Epithelial cell of esophagus (primary cell): ENCODE results near the gene ATP11A.

Experiments
- DNase-seq: peaks from one replicate; pipeline ENCODE4 v3.0.0; 2010; ENCODE audit warnings: low read depth
- H3K4me3 ChIP-seq: 2 replicates; pipeline ENCODE4 v1.5.1; 2011; ENCODE audit warnings: mild to moderate bottlenecking, low read length, control low read depth
- TF ChIP-seq, protein P1 (sequence below): IDR thresholded peaks from 2 replicates; pipeline ENCODE4 v1.5.1; 2011; ENCODE audit warnings: low read depth, mild to moderate bottlenecking, low read length, control low read depth, inconsistent platforms; ENCODE audit not compliant: insufficient read depth; ENCODE audit errors: missing control alignments

The ATP11A gene

DNA sequence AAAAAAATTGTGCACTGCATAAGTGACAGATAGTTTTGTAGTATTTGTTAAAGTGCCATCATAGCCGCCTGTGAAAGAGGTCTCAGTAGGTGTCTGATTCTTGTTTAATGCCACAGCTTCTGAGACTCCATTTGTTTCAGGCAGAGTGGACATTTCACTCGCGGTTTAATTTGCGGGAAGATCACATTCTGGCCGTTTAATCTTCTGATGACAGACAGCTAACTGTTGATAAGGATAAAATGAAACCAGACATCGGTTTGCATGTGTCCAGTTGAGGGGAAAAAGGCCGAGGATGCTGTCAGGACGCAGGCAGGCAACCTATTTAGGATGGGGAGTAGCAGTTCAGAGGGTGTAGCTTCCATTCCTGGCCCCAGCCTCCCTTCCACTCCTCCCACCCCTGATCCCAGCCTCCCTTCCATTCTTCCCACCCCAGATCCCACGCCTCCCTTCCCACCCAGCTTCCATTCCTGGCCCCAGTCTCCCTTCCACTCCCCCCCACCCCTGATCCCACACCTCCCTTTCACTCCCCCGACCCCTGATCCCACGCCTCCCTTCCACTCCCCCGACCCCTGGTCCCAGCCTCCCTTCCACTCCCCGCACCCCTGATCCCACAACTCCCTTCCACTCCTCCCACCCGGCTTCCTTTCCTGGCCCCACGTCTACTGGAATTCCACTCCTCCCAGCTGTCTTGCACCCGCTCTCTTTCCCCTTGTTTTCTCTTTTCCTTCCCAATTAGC, 23.8 kb downstream of the ATP11A start:
- H3K4me3 ChIP-seq = no peak overlapping the region
- no peak for DNase-seq
- TF ChIP-seq, protein P1, sequence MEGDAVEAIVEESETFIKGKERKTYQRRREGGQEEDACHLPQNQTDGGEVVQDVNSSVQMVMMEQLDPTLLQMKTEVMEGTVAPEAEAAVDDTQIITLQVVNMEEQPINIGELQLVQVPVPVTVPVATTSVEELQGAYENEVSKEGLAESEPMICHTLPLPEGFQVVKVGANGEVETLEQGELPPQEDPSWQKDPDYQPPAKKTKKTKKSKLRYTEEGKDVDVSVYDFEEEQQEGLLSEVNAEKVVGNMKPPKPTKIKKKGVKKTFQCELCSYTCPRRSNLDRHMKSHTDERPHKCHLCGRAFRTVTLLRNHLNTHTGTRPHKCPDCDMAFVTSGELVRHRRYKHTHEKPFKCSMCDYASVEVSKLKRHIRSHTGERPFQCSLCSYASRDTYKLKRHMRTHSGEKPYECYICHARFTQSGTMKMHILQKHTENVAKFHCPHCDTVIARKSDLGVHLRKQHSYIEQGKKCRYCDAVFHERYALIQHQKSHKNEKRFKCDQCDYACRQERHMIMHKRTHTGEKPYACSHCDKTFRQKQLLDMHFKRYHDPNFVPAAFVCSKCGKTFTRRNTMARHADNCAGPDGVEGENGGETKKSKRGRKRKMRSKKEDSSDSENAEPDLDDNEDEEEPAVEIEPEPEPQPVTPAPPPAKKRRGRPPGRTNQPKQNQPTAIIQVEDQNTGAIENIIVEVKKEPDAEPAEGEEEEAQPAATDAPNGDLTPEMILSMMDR = no peak

DNA sequence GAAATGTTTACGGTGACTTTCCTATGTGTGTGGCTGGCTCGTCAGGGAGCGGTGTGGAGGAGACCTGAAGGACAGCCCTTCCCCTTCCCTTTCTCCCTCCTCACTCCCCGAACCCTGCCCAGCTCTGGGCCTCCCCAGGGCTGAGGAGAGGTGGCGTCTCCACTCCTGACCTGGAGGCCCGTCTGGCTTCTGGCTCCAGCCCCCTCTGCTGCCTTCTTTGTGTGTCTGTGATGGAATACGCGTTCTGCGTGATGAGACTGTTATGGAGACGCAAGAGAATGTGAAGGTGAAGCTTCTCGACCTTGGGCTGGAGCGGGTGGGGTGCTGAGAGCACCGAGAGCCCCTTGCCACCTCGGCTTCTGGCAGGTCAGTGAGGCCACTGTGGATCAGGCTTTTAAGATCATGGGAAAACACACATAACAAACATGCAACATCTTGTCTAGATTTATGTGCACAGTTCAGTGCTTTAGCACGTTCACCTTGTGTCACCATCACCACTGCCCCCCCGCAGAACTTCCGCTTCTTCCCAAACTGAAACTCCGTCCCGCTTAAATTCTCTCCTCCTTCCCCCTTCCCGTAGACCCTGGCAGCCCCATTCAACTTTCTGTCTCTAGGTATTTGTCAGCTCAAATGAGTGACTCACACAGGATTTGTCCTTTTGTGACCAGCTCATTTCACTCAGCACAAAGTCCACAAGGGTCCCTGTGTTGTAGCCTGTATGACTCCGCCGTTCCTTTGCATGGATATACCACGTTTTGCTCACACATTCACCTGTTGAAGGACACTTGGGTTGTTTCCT, 24.7 kb downstream of the ATP11A start:
- TF ChIP-seq, protein P1 = no peak
- no peak for DNase-seq
- H3K4me3 ChIP-seq = no peak overlapping the region

DNA sequence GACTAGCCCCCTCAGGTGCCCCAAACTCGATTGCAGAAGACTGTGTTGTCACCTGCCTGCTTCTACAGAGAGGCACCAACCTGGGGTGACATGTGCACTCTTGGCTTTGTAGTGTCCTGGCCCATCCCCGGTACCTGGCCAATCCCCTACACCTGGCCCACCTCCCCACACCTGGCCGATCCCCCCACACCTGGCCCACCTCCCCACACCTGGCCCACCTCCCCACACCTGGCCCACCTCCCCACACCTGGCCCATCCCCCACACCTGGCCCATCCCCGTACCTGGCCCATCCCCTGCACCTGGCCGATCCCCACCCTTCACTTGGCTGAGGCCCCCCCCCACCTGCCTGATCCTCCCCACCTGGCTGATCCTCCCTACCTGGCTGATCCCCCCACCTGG, 25.4 kb downstream of the ATP11A start:
- TF ChIP-seq, protein P1 = no peak
- no peak for DNase-seq
- no peak overlapping the region for H3K4me3 ChIP-seq

DNA sequence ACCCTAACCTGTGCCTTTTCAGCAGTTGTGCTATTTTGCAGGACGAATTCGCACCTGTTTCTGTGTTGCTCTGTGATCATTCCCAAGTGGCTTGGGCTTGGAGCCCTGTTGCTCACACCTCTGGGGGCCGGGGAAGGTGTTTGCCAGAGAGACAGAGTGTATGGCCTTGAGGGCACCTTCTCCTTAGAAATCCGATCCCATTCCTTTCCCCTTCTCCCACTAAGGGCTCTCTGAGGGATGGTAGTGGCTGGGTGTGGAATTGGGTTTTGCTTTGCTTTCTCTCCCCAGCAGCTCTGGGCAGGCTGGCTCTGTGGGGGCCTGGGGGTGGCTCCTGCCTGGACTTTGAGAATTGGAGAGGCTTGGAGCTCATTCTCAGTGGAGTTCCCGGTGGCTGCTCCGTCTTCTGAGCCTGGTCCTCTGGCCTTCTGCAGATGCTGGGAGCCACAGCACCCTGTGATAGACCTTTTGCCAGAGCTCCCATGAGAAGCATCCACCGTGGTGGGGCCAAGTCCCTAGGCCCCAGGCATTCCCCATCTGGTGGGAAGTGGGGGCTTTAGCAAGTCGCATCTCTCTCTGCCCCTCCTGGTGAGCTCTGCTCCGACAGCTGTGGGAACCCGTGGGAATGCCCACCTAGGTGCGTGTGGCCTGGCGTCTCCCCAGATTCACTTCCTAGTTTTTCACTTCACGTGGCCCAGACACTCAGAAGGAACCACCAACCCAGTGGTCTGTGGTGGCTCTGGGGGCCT, 26.1 kb downstream of the ATP11A start:
- TF ChIP-seq, protein P1 = no peak
- H3K4me3 ChIP-seq = no peak overlapping the region
- no peak for DNase-seq

DNA sequence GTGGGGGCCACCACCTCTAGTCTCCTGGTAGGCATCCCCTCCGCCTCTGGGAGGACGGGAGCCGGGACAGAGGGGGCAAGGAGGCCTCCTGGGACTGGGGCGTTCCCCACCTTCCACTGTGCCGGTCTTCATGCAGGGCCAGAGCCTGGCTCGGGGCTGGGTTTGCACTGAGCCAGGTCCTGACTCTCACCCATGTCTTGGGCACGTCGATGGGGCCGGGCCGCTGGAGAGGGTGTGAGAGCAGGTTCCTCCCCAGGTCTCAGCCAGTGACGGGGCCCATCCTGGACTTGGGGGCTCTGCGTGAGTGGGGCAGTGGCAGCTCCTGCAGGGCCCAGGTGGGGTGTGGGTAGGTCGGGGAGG, 26.6 kb downstream of the ATP11A start:
- no peak for DNase-seq
- no peak overlapping the region for H3K4me3 ChIP-seq
- TF ChIP-seq, protein P1 = no peak

DNA sequence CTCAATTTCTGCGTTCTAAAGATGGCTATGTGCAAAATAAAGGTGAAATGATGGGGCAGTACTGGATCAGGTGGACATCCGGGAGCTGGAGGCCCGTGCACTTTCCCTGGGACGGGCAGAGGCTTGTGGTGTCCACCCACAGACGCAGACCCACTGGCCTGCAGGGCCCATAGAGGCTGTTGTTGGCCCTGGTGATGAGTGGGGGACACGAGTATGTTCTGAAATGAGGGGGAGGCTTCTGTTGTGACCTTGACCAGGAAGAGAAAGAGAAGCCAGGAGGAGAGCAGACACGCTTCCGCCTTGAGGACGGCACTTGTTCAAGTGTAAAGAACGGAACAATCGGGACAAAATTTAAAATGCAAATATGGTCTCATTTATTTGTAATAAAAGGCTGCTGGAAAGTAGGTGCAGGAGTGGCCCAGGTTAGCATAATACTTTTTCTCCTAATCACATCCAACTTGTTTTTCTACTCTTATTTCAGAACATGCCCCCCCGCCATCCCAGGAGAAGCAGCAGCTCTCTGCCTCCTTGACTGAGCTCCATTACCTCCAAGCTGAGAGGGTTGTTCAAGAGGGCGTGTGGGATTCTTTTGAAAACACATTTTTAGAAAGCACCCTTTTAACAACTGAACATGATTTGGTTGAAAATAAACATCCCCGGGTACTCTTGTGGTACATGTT, 27.1 kb downstream of the ATP11A start:
- TF ChIP-seq, protein P1 = no peak
- DNase-seq = no peak
- H3K4me3 ChIP-seq = no peak overlapping the region
